ENCODE measurements around the gene RAB11FIP2.

DNA sequence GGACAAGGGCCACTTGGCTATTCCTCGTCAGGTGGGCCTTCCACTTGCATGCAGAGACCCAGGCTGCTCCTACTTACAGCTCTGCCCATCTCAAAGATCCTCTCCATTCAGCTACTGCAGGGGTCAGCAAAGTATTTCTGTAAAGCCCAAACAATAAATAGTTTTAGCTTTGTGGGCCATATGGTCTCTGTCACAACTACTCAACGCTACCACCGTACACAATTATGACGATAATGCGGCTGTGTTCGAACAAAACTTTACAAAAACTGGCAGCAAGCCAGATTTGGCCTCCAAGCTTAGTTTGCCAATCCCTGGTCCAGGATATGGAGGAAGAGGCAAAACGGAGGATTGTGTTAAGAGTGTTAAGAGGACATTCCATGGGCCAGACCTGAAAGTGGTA is 12.8 kb downstream of the RAB11FIP2 start:
- TF ChIP-seq, protein P1, sequence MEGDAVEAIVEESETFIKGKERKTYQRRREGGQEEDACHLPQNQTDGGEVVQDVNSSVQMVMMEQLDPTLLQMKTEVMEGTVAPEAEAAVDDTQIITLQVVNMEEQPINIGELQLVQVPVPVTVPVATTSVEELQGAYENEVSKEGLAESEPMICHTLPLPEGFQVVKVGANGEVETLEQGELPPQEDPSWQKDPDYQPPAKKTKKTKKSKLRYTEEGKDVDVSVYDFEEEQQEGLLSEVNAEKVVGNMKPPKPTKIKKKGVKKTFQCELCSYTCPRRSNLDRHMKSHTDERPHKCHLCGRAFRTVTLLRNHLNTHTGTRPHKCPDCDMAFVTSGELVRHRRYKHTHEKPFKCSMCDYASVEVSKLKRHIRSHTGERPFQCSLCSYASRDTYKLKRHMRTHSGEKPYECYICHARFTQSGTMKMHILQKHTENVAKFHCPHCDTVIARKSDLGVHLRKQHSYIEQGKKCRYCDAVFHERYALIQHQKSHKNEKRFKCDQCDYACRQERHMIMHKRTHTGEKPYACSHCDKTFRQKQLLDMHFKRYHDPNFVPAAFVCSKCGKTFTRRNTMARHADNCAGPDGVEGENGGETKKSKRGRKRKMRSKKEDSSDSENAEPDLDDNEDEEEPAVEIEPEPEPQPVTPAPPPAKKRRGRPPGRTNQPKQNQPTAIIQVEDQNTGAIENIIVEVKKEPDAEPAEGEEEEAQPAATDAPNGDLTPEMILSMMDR (IDR thresholded peaks at IDR 0.05), result no peak
- TF ChIP-seq POLR2A (IDR thresholded peaks at IDR 0.05), result no peak

All from thyroid gland (tissue), 4 donors.